Gastroesophageal sphincter (tissue), 4 donors: Measurements from ENCODE around the gene TBCEL. TPM values are rescaled to one million over a fixed set of nuclear protein-coding genes. Genes with fewer than 3 reads are reported as not detected.

ENCODE experiments used
- ATAC-seq: fragments of 150-250 bp; one replicate; pipeline ENCODE4 v1.9.1; 2016; ENCODE audit warnings: mild to moderate bottlenecking, moderate library complexity
- H3K27ac ChIP-seq, 4 donors: fragments of 200-600 bp; sonication (generic) in 3 of 4; 1 replicate in 3 of 4; 2 replicates in 1 of 4; pipeline ENCODE4 v1.5.1; 2016 to 2019
- H3K27me3 ChIP-seq: fragments of 200-600 bp; sonication (generic); one replicate; pipeline ENCODE4 v1.5.1; 2019
- H3K36me3 ChIP-seq, 2 donors: fragments of 200-600 bp; sonication (generic); one replicate each; pipeline ENCODE4 v1.5.1; 2019; ENCODE audit warnings: control low read depth in 1 of 2
- H3K4me1 ChIP-seq, 3 donors: fragments of 200-600 bp; sonication (generic); 1 replicate in 2 of 3; 2 replicates in 1 of 3; pipeline ENCODE4 v1.5.1; 2016 to 2019; ENCODE audit warnings: control low read depth in 2 of 3
- H3K4me3 ChIP-seq, 2 donors: fragments of 200-600 bp; sonication (generic); one replicate each; pipeline ENCODE4 v1.5.1; 2019; ENCODE audit warnings: mild to moderate bottlenecking in 1 of 2, moderate library complexity in 1 of 2
- H3K9me3 ChIP-seq, 3 donors: fragments of 200-600 bp; sonication (generic); one replicate each; pipeline ENCODE4 v1.5.1; 2017 to 2019; ENCODE audit warnings: control low read depth in 2 of 3
- CTCF ChIP-seq, 4 experiments: fragments of 200-600 bp in 2 of 4; fragments of 450-650 bp in 2 of 4; sonication (generic) in 1 of 4; IDR thresholded peaks; one replicate each; pipeline ENCODE4 v1.5.1; 2017 to 2019; ENCODE audit warnings: antibody characterized with exemption in 4 of 4, mild to moderate bottlenecking in 2 of 4, moderate library complexity in 2 of 4
- EP300 ChIP-seq: sonication (generic); formaldehyde crosslinking; IDR thresholded peaks from one replicate; pipeline ENCODE4 v1.6.1; 2017; ENCODE audit warnings: antibody characterized with exemption, mild to moderate bottlenecking
- POLR2A ChIP-seq, 2 donors: fragments of 450-650 bp; IDR thresholded peaks; one replicate each; pipeline ENCODE4 v1.6.1; 2017; ENCODE audit warnings: antibody characterized with exemption in 2 of 2, mild to moderate bottlenecking in 2 of 2, moderate library complexity in 1 of 2
- POLR2AphosphoS5 ChIP-seq: sonication (generic); formaldehyde crosslinking; IDR thresholded peaks from one replicate; pipeline ENCODE4 v1.6.1; 2017; ENCODE audit warnings: antibody characterized with exemption
- WGBS, 2 donors: methylation state at CpG; one replicate each; pipeline ENCODE4 v1.1.5; 2018; ENCODE audit warnings: low coverage in 1 of 2; 5-methylcytosine and 5-hydroxymethylcytosine counted together
- total RNA-seq, 4 donors: library from RNA; depleted of rRNA; stranded (reverse); fragments of >200 nt; gene quantifications; one replicate each; pipeline ENCODE4 v1.1.0, GENCODE V29; 2016

Gene TBCEL
- total RNA-seq, 4 donors from 2014 or later, result 25.7 to 39.0 (median 30.8) TPM

GRCh38 chr11:121081321-121081720 lies 57.4 kb downstream of the TBCEL start:
- ATAC-seq, result no peak
- WGBS, 2 donors, result 93 to 96% methylated on average over 3 of the region's 3 CpGs
- no peak for TF ChIP-seq EP300
- no peak for TF ChIP-seq POLR2AphosphoS5
- no peak for TF ChIP-seq CTCF (IDR thresholded peaks at IDR 0.05)
- TF ChIP-seq POLR2A (IDR thresholded peaks at IDR 0.05), result no peak
- H3K4me3 ChIP-seq, result no peak overlapping the region
- H3K4me1 ChIP-seq, result no peaks in the 10 kb centered on the region
- H3K9me3 ChIP-seq, result no peaks in the 10 kb centered on the region
- peaks cover 0 to 35% of the 10 kb centered on the region in 2 donors for H3K36me3 ChIP-seq
- H3K27ac ChIP-seq, result no peak overlapping the region
- H3K27me3 ChIP-seq, result no peaks in the 10 kb centered on the region

GRCh38 chr11:121082219-121082618 lies 58.3 kb downstream of the TBCEL start:
- no peak for ATAC-seq
- peaks cover 0 to 44% of the 10 kb centered on the region in 2 donors for H3K36me3 ChIP-seq
- no peaks in the 10 kb centered on the region for H3K27me3 ChIP-seq
- no peak for TF ChIP-seq POLR2AphosphoS5
- TF ChIP-seq POLR2A (IDR thresholded peaks at IDR 0.05), result no peak
- TF ChIP-seq CTCF (IDR thresholded peaks at IDR 0.05), result no peak
- no peak for TF ChIP-seq EP300
- 93 to 100% methylated on average over 1 of the region's 1 CpG for WGBS, 2 donors
- no peaks in the 10 kb centered on the region for H3K9me3 ChIP-seq
- H3K4me1 ChIP-seq, result no peaks in the 10 kb centered on the region
- H3K4me3 ChIP-seq, result no peak overlapping the region
- no peak overlapping the region for H3K27ac ChIP-seq

GRCh38 chr11:121082670-121083069 lies 58.8 kb downstream of the TBCEL start:
- Histone ChIP-seq H3K9me3 (no peaks in the 10 kb centered on the region), H3K36me3 (peaks cover 0 to 49% of the 10 kb centered on the region in 2 donors), H3K27ac (no peak overlapping the region), H3K4me3 (no peak overlapping the region), H3K4me1 (no peaks in the 10 kb centered on the region), H3K27me3 (no peaks in the 10 kb centered on the region)
- ATAC-seq, result no peak
- WGBS, 2 donors, result no CpG with 5 or more reads among the region's 1 CpG
- TF ChIP-seq POLR2A (IDR thresholded peaks at IDR 0.05) (no peak), EP300 (no peak), CTCF (IDR thresholded peaks at IDR 0.05) (no peak), POLR2AphosphoS5 (no peak)

GRCh38 chr11:121086866-121087265 lies 63.0 kb downstream of the TBCEL start:
- Histone ChIP-seq H3K27ac (no peak overlapping the region), H3K9me3 (no peaks in the 10 kb centered on the region), H3K4me1 (no peaks in the 10 kb centered on the region), H3K36me3 (peaks cover 0 to 49% of the 10 kb centered on the region in 2 donors), H3K4me3 (no peak overlapping the region), H3K27me3 (no peaks in the 10 kb centered on the region)
- WGBS, 2 donors, result 83 to 88% methylated on average over 3 to 4 of the region's 4 CpGs
- TF ChIP-seq CTCF (IDR thresholded peaks at IDR 0.05) (no peak), EP300 (no peak), POLR2A (IDR thresholded peaks at IDR 0.05) (no peak), POLR2AphosphoS5 (no peak)
- ATAC-seq, result no peak

- TF ChIP-seq POLR2AphosphoS5, result no peak
- TF ChIP-seq POLR2A (IDR thresholded peaks at IDR 0.05), result no peak
- no peak for TF ChIP-seq EP300
- TF ChIP-seq CTCF (IDR thresholded peaks at IDR 0.05), result no peak
- no peak overlapping the region for H3K4me3 ChIP-seq
- no peaks in the 10 kb centered on the region for H3K4me1 ChIP-seq
- H3K36me3 ChIP-seq, result peaks cover 0 to 49% of the 10 kb centered on the region in 2 donors
- no peaks in the 10 kb centered on the region for H3K27me3 ChIP-seq
- no peak overlapping the region for H3K27ac ChIP-seq
- no peak for ATAC-seq
- WGBS, 2 donors, result 95 to 100% methylated on average over 1 of the region's 1 CpG
- H3K9me3 ChIP-seq, result no peaks in the 10 kb centered on the region
Observed at GRCh38 chr11:121089566-121089965, 65.7 kb downstream of the TBCEL start.
